ENCODE measurements around the gene SMYD1.

Gene SMYD1

GRCh38 chr2:88123164-88123974, 55.7 kb downstream of the SMYD1 start:
- no peak for DNase-seq (ENCODE audit: low spot score)

GRCh38 chr2:88123975-88124917, 56.6 kb downstream of the SMYD1 start:
- no peak for DNase-seq (ENCODE audit: low spot score)

- DNase-seq (ENCODE audit: low spot score): no peak
Observed at GRCh38 chr2:88125344-88125923, 57.8 kb downstream of the SMYD1 start.

GRCh38 chr2:88125924-88126771, 58.5 kb downstream of the SMYD1 start:
- DNase-seq (ENCODE audit: low spot score): no peak

- DNase-seq (ENCODE audit: low spot score): no peak
Observed at GRCh38 chr2:88126772-88127637, 59.4 kb downstream of the SMYD1 start.

- DNase-seq (ENCODE audit: low spot score): no peak
Observed at GRCh38 chr2:88127638-88127887, 59.9 kb downstream of the SMYD1 start.

- no peak for DNase-seq (ENCODE audit: low spot score)
Observed at GRCh38 chr2:88127888-88128653, 60.4 kb downstream of the SMYD1 start, which contains the start of gene FABP1. TSS of gene FABP1 (minus strand) at chr2:88128062. CDS start at chr2:88128017, 45 bp downstream.

GRCh38 chr2:88128654-88129312, 61.2 kb downstream of the SMYD1 start:
- no peak for DNase-seq (ENCODE audit: low spot score)

- DNase-seq (ENCODE audit: low spot score): no peak
Observed at GRCh38 chr2:88129313-88129959, 61.8 kb downstream of the SMYD1 start.

- no peak for DNase-seq (ENCODE audit: low spot score)
Observed at GRCh38 chr2:88131201-88131998, 63.8 kb downstream of the SMYD1 start.

GRCh38 chr2:88131999-88132368, 64.4 kb downstream of the SMYD1 start:
- no peak for DNase-seq (ENCODE audit: low spot score)

- DNase-seq (ENCODE audit: low spot score): no peak
Observed at GRCh38 chr2:88133875-88134274, 66.2 kb downstream of the SMYD1 start.

GRCh38 chr2:88136817-88137216, 69.2 kb downstream of the SMYD1 start:
- no peak for DNase-seq (ENCODE audit: low spot score)

- DNase-seq (ENCODE audit: low spot score): no peak
Observed at GRCh38 chr2:88137833-88138232, 70.2 kb downstream of the SMYD1 start.

- no peak for DNase-seq (ENCODE audit: low spot score)
Observed at GRCh38 chr2:88139203-88139702, 71.6 kb downstream of the SMYD1 start.

GRCh38 chr2:88139804-88140203, 72.2 kb downstream of the SMYD1 start:
- DNase-seq (ENCODE audit: low spot score): no peak

- DNase-seq (ENCODE audit: low spot score): no peak
Observed at GRCh38 chr2:88141952-88142351, 74.3 kb downstream of the SMYD1 start.

- no peak for DNase-seq (ENCODE audit: low spot score)
Observed at GRCh38 chr2:88144271-88144670, 76.6 kb downstream of the SMYD1 start.

Measured in iPS-NIHi11 (cell line).